Left lung (tissue), 10 donors: ENCODE data around the gene TESK2. TPM values are rescaled to one million over a fixed set of nuclear protein-coding genes. Genes with fewer than 3 reads are reported as not detected.

ENCODE experiments used
- ATAC-seq: fragments of 200-7000 bp; cut with Tn5 transposase; one replicate; pipeline ENCODE4 v1.9.1; 2020; ENCODE audit warnings: moderate library complexity
- DNase-seq, 4 donors: peaks; one replicate each; pipeline ENCODE4 v3.0.0-alpha.2; 2013 to 2020
- H3K27ac ChIP-seq, 2 donors: fragments of 200-600 bp; sonication (generic) in 1 of 2; one replicate each; pipeline versions ENCODE4 v1.5.0 to v1.8.0; 2020 to 2021
- H3K27me3 ChIP-seq, 2 donors: fragments of 200-600 bp; sonication (generic) in 1 of 2; one replicate each; pipeline versions ENCODE4 v1.5.0 to v1.8.0; 2020 to 2021
- H3K36me3 ChIP-seq, 2 donors: fragments of 200-600 bp; sonication (generic) in 1 of 2; one replicate each; pipeline versions ENCODE4 v1.5.0 to v1.8.0; 2020 to 2021
- H3K4me1 ChIP-seq, 2 donors: fragments of 200-600 bp; one replicate each; pipeline ENCODE4 v1.8.0; 2021
- H3K4me3 ChIP-seq, 2 donors: fragments of 200-600 bp; sonication (generic) in 1 of 2; one replicate each; pipeline versions ENCODE4 v1.5.0 to v1.8.0; 2020 to 2021; ENCODE audit warnings: mild to moderate bottlenecking in 1 of 2
- H3K9me3 ChIP-seq, 2 donors: fragments of 200-600 bp; sonication (generic) in 1 of 2; one replicate each; pipeline versions ENCODE4 v1.5.0 to v1.8.0; 2020 to 2021
- CTCF ChIP-seq, 2 donors: fragments of 200-600 bp; sonication (generic) in 1 of 2; IDR thresholded peaks; one replicate each; pipeline versions ENCODE4 v1.5.0 to v1.8.0; 2021; ENCODE audit warnings: antibody characterized with exemption in 2 of 2
- intact Hi-C, 2 donors: fragments of 100-400 bp; cut with DNase I; formaldehyde crosslinking; loops; one replicate each; pipeline versions ENCODE4 v1.11.2 to v1.14.2; 2022
- polyA plus RNA-seq, 6 donors: library from polyadenylated mRNA; unstranded; fragments of 120-200 nt; gene quantifications; one replicate each; pipeline ENCODE4 v1.2.1, GENCODE V29; 2013; ENCODE audit not compliant: insufficient read length in 6 of 6
- total RNA-seq, 2 donors: library from RNA; stranded (reverse); fragmentation: NEBNext Ultra II Directional; extraction: Animal tissue kit (Norgen Biotek cat#: 25700); gene quantifications; one replicate each; pipeline ENCODE4 v1.2.1, GENCODE V29; 2021
- donor health status: DM: no; HTN: yes; CAD: no.
- donor health status: DM: no; HTN: no; CAD: no.

Gene TESK2
- total and polyA plus RNA-seq, 8 donors, result 4.3 to 12.5 (median 9.2) TPM

DNA sequence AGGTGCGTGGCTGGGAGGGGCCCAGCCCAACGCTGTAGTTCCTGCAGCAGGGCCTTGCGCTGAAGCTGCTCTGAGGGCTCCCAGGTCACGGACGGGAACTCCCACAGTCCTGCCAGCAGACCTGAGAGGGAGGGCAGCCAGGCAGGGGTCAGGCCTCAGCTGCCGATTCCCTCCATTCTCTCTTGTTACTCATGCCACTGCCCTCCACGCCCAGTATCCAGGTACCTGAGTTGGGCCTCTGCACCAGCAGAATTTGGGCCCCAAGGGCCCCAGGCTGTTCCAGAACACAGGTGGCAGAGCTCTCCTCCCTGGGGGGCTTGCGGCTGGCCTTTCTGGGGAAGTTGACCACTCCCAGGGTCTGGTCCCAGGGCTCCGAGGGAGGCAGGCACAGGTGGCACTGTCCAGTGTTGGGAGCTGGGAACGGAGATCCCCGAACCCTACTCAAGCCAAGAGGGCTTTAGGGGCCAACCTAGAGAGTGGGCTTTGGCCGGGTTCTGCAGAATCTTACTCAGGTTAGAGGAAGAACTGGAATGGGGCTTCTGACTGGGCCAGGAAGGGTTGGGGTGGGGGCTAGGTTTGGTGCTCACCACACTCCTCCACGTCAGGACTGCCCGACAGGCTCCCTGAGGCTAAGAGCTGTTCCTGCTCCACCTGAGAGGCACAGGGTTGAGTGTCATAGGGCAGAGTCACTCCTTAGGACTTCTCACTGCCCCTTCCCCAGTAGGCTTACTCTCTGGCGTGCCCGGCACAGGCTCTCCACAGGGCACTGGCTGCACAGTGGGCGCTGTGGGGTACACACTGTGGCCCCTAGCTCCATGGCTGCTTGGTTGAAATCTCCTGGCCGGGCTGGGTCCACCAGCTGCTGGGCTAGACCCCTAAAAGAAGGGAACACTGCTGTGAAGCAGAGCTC, 159.3 kb downstream of the TESK2 start:
- TF ChIP-seq CTCF (IDR thresholded peaks at IDR 0.05), result no peak
- no peak overlapping the region for H3K4me3 ChIP-seq
- intact Hi-C loops, result no loop called here
- DNase-seq (no peak), ATAC-seq (no peak)
- H3K4me1 ChIP-seq, result peaks cover 9 to 19% of the 10 kb centered on the region in 2 donors
- peaks cover 0 to 11% of the 10 kb centered on the region in 2 donors for H3K27me3 ChIP-seq
- no peak overlapping the region for H3K27ac ChIP-seq
- H3K36me3 ChIP-seq, result peaks cover 0 to 57% of the 10 kb centered on the region in 2 donors
- no peaks in the 10 kb centered on the region for H3K9me3 ChIP-seq

DNA sequence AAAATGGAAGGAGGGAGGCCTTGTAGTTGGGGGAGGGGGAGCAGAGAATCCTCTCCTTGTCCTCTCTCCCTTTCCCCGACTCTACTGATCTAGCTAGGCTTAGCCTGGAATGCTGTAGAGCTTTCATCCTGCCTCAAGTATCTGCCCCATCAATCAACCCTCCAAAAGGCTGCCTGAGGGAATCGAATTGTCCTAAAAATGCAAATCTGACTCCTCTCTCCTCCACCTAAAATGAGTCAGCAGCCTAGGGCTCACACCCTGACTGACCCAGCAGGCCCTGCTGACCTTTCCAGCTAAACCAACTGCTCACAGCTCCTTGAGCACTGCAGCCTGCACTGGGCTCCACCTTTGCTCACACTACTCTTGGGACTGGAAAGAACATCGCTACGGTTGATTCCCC, 161.5 kb downstream of the TESK2 start:
- Histone ChIP-seq H3K27me3 (peaks cover 0 to 11% of the 10 kb centered on the region in 2 donors), H3K4me1 (peaks cover 9 to 18% of the 10 kb centered on the region in 2 donors), H3K9me3 (no peaks in the 10 kb centered on the region), H3K36me3 (peaks cover 0 to 56% of the 10 kb centered on the region in 2 donors), H3K4me3 (no peak overlapping the region), H3K27ac (no peak overlapping the region)
- intact Hi-C loops, result no loop called here
- DNase-seq (no peak), ATAC-seq (no peak)
- TF ChIP-seq CTCF (IDR thresholded peaks at IDR 0.05), result no peak

DNA sequence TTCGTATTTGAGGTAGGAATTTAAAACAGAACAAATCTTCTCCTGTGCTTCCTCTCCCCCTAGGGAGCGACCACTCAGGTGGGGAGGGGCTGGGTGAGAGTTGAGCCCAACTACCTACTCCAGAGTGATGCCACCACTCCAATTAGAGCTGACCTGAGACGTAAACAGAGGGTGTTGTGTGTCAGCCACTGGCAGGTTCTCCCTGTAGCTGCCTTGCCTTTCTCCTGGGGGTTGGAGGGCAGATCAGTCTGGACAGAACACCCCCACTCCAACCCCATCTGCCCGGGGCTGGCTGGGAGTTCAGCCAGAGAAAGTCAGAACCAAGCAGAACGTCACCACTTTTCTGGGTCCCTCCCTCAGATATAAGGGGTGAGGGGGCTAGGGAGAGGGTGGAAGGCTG, 162.3 kb downstream of the TESK2 start:
- TF ChIP-seq CTCF (IDR thresholded peaks at IDR 0.05), result no peak
- Histone ChIP-seq H3K36me3 (peaks cover 0 to 49% of the 10 kb centered on the region in 2 donors), H3K4me3 (no peak overlapping the region), H3K9me3 (no peaks in the 10 kb centered on the region), H3K27me3 (peaks cover 0 to 11% of the 10 kb centered on the region in 2 donors), H3K4me1 (peaks cover 9 to 11% of the 10 kb centered on the region in 2 donors), H3K27ac (no peak overlapping the region)
- intact Hi-C loops, result no loop called here
- no peak for ATAC-seq
- no peak for DNase-seq

DNA sequence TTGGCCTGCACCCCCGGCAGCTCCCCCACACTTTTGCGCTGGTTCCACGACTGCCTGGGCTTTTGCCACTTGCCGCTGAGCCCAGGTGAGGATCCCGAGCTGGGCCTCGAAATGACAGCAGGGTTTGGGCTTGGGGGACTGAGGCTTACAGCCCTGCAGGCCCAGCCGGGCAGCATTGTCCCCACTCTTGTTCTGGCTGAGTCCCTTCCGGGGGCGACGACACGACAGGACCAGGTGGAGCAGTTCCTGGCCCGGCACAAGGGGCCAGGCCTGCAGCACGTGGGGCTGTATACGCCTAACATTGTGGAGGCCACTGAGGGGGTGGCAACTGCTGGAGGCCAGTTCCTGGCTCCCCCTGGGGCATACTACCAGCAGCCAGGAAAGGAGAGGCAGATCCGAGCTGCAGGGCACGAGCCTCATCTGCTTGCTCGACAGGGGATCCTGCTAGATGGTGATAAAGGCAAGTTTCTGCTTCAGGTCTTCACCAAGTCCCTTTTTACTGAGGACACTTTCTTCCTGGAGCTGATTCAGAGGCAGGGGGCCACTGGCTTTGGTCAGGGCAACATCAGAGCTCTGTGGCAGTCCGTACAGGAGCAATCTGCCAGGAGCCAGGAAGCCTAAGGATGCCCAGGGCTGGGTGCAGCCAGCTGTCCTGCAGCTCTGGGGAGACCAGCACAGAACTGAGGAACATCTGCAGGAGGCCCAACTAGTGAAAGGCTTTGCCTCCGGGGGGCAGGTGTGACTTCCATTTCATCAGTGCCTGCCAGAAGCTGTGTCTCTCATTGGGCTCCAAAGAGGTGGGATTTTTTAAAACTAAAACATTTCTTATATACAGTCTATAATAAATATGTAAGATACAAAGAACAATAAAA, 163.1 kb downstream of the TESK2 start:
- Histone ChIP-seq H3K36me3 (peaks cover 0 to 41% of the 10 kb centered on the region in 2 donors), H3K27me3 (peaks cover 0 to 11% of the 10 kb centered on the region in 2 donors), H3K27ac (no peak overlapping the region), H3K4me1 (peaks cover 9 to 11% of the 10 kb centered on the region in 2 donors), H3K4me3 (peak overlapping the region in 1 of 2 donors; percentile 49), H3K9me3 (no peaks in the 10 kb centered on the region)
- no peak for TF ChIP-seq CTCF (IDR thresholded peaks at IDR 0.05)
- DNase-seq, result no peak
- intact Hi-C loops, result no loop called here
- ATAC-seq, result no peak
